ENCODE data around the gene CPTP. TPM values are rescaled to one million over a fixed set of nuclear protein-coding genes. Genes with fewer than 3 reads are reported as not detected.

Gene CPTP
- polyA plus RNA-seq, 1 donor = 20.2 TPM

GRCh38 chr1:1320666-1321448 lies 3.7 kb upstream of the CPTP start:
- DNase-seq = no peak

GRCh38 chr1:1321477-1321876 lies 3.1 kb upstream of the CPTP start:
- no peak for DNase-seq

GRCh38 chr1:1322418-1322817 lies 2.2 kb upstream of the CPTP start:
- no peak for DNase-seq

GRCh38 chr1:1322952-1323351 lies 1.6 kb upstream of the CPTP start:
- no peak for DNase-seq

- DNase-seq = no peak
These were observed 498 bp upstream of the CPTP start for GRCh38 chr1:1324084-1324523.

GRCh38 chr1:1325288-1326074 lies 879 bp downstream of the CPTP start:
- DNase-seq = no peak

GRCh38 chr1:1326075-1326605 lies 1.5 kb downstream of the CPTP start:
- DNase-seq = no peak

DNA sequence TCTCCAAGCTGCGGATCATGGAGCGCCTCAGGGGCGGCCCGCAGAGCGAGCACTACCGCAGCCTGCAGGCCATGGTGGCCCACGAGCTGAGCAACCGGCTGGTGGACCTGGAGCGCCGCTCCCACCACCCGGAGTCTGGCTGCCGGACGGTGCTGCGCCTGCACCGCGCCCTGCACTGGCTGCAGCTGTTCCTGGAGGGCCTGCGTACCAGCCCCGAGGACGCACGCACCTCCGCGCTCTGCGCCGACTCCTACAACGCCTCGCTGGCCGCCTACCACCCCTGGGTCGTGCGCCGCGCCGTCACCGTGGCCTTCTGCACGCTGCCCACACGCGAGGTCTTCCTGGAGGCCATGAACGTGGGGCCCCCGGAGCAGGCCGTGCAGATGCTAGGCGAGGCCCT lies 2.7 kb downstream of the CPTP start:
- DNase-seq = no peak

- no peak for DNase-seq
These were observed 3.7 kb downstream of the CPTP start for GRCh38 chr1:1328254-1328653.

- no peak for DNase-seq
These were observed 5.0 kb downstream of the CPTP start for GRCh38 chr1:1329304-1330210.

GRCh38 chr1:1330366-1331067 lies 5.9 kb downstream of the CPTP start:
- DNase-seq = no peak

- no peak for DNase-seq
These were observed 6.7 kb downstream of the CPTP start, which contains the start of gene TAS1R3 for GRCh38 chr1:1331068-1331965. Gene TAS1R3 (plus strand): TSS chr1:1331280. CDS start chr1:1331346, 66 bp downstream.

GRCh38 chr1:1332031-1332755 lies 7.6 kb downstream of the CPTP start:
- DNase-seq = no peak

DNA sequence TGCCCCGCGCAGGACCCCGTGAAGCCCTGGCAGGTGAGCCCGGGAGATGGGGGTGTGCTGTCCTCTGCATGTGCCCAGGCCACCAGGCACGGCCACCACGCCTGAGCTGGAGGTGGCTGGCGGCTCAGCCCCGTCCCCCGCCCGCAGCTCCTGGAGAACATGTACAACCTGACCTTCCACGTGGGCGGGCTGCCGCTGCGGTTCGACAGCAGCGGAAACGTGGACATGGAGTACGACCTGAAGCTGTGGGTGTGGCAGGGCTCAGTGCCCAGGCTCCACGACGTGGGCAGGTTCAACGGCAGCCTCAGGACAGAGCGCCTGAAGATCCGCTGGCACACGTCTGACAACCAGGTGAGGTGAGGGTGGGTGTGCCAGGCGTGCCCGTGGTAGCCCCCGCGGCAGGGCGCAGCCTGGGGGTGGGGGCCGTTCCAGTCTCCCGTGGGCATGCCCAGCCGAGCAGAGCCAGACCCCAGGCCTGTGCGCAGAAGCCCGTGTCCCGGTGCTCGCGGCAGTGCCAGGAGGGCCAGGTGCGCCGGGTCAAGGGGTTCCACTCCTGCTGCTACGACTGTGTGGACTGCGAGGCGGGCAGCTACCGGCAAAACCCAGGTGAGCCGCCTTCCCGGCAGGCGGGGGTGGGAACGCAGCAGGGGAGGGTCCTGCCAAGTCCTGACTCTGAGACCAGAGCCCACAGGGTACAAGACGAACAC lies 8.3 kb downstream of the CPTP start:
- DNase-seq = no peak

DNA sequence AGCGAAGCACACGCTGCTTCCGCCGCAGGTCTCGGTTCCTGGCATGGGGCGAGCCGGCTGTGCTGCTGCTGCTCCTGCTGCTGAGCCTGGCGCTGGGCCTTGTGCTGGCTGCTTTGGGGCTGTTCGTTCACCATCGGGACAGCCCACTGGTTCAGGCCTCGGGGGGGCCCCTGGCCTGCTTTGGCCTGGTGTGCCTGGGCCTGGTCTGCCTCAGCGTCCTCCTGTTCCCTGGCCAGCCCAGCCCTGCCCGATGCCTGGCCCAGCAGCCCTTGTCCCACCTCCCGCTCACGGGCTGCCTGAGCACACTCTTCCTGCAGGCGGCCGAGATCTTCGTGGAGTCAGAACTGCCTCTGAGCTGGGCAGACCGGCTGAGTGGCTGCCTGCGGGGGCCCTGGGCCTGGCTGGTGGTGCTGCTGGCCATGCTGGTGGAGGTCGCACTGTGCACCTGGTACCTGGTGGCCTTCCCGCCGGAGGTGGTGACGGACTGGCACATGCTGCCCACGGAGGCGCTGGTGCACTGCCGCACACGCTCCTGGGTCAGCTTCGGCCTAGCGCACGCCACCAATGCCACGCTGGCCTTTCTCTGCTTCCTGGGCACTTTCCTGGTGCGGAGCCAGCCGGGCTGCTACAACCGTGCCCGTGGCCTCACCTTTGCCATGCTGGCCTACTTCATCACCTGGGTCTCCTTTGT lies 9.1 kb downstream of the CPTP start:
- no peak for DNase-seq

GRCh38 chr1:1334835-1335234 lies 10.2 kb downstream of the CPTP start:
- DNase-seq = no peak

GRCh38 chr1:1335283-1335682 lies 10.7 kb downstream of the CPTP start:
- DNase-seq = no peak

DNA sequence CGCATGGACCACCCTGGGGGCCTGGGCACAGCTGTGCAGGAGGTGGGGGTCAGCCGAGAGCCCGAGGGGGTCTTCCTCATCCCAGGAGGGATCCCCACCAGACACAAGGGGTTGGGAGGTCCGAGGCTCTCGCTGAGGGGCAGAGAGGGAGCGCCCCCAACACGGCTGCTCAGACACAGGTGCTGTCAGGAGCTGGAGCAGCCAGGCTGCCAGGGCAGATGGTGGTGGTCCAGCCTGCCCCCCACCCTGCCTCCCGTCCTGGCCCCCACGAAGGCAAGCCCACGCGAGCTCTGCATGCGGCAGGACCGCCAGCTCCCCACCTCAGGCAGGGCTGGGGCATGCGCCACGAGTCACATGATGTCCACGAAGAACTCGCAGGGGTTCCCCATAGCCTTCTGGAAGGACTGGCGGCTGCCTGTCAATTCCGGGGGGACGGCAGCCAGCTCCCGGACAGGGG lies 11.2 kb downstream of the CPTP start:
- no peak for DNase-seq

- DNase-seq = no peak
These were observed 11.8 kb downstream of the CPTP start for GRCh38 chr1:1336446-1336845.
